Upper lobe of left lung (tissue), 6 donors: Measurements from ENCODE around the gene NYNRIN. TPM values are rescaled to one million over a fixed set of nuclear protein-coding genes. Genes with fewer than 3 reads are reported as not detected.

Experiments
- ATAC-seq, 2 donors: fragments of 200-7000 bp; cut with Tn5 transposase; one replicate each; pipeline ENCODE4 v1.9.1; 2022; ENCODE audit warnings: mild to moderate bottlenecking in 2 of 2, moderate library complexity in 2 of 2; ENCODE audit not compliant: low FRiP score in 2 of 2
- DNase-seq, 2 donors: peaks; one replicate each; pipeline ENCODE4 v3.0.0-alpha.2; 2019 to 2020
- H3K27ac ChIP-seq, 4 donors: fragments of 200-600 bp; sonication (generic); one replicate each; pipeline ENCODE4 v1.5.1; 2016 to 2019
- H3K27me3 ChIP-seq, 4 donors: fragments of 200-600 bp; sonication (generic); one replicate each; pipeline ENCODE4 v1.5.1; 2017 to 2019
- H3K36me3 ChIP-seq, 4 donors: fragments of 200-600 bp; sonication (generic); one replicate each; pipeline ENCODE4 v1.5.1; 2016 to 2019
- H3K4me1 ChIP-seq, 4 donors: fragments of 200-600 bp; sonication (generic); one replicate each; pipeline ENCODE4 v1.5.1; 2018 to 2019
- H3K4me3 ChIP-seq, 4 donors: fragments of 200-600 bp; sonication (generic); one replicate each; pipeline ENCODE4 v1.5.1; 2017 to 2019; ENCODE audit warnings: mild to moderate bottlenecking in 2 of 4, moderate library complexity in 1 of 4
- H3K9me3 ChIP-seq, 4 donors: fragments of 200-600 bp; sonication (generic); one replicate each; pipeline ENCODE4 v1.5.1; 2018 to 2019
- CTCF ChIP-seq, 6 experiments: fragments of 450-650 bp in 4 of 6; fragments of 200-600 bp in 2 of 6; sonication (generic) in 2 of 6; IDR thresholded peaks; one replicate each; pipeline ENCODE4 v1.5.1; 2016 to 2019; ENCODE audit warnings: antibody characterized with exemption in 6 of 6
- EP300 ChIP-seq, 4 donors: sonication (generic); formaldehyde crosslinking; IDR thresholded peaks; one replicate each; pipeline ENCODE4 v1.5.1; 2017; ENCODE audit warnings: antibody characterized with exemption in 4 of 4, control low read depth in 2 of 4
- POLR2A ChIP-seq, 4 donors: fragments of 450-650 bp; IDR thresholded peaks; one replicate each; pipeline ENCODE4 v1.5.1; 2016 to 2017; ENCODE audit warnings: antibody characterized with exemption in 4 of 4, mild to moderate bottlenecking in 2 of 4
- POLR2AphosphoS5 ChIP-seq, 2 donors: sonication (generic); formaldehyde crosslinking; IDR thresholded peaks; one replicate each; pipeline ENCODE4 v1.5.1; 2017; ENCODE audit warnings: antibody characterized with exemption in 2 of 2
- WGBS, 2 donors: methylation state at CpG; one replicate each; pipeline ENCODE4 v1.1.5; 2017 to 2018; 5-methylcytosine and 5-hydroxymethylcytosine counted together
- total RNA-seq, 6 donors: library from RNA; depleted of rRNA in 4 of 6; stranded (reverse); fragments of >200 nt in 4 of 6; gene quantifications; one replicate each; pipeline versions ENCODE4 v1.1.0 to v1.2.1, GENCODE V29; 2016 to 2021
- donor health status: DM: no; HTN: no; CAD: no; lungs with moderate emphysema.
- donor health status: DM: no; HTN: yes; CAD: no; lungs with severe emphysema.

The NYNRIN gene
- total RNA-seq, 6 donors from 2014 or later, result 5.5 to 18.7 (median 14.4) TPM

GRCh38 chr14:24430682-24431568, 32.1 kb downstream of the NYNRIN start:
- 9 to 44% methylated on average over 3 to 19 of the region's 19 CpGs for WGBS, 2 donors
- no peak for TF ChIP-seq EP300 (IDR thresholded peaks at IDR 0.05)
- TF ChIP-seq POLR2AphosphoS5 (IDR thresholded peaks at IDR 0.05), result peak in 1 of 2 donors; percentile 39

GRCh38 chr14:24431569-24432258, 32.9 kb downstream of the NYNRIN start:
- TF ChIP-seq POLR2AphosphoS5 (IDR thresholded peaks at IDR 0.05) (peak in 1 of 2 donors; percentile 26), POLR2A (IDR thresholded peaks at IDR 0.05) (no peak), CTCF (IDR thresholded peaks at IDR 0.05) (peak; percentile 90 to 97 (median 94)), EP300 (IDR thresholded peaks at IDR 0.05) (no peak)
- Histone ChIP-seq H3K27me3 (no peaks in the 10 kb centered on the region), H3K4me3 (peak overlapping the region in 3 of 4 donors; percentile 58 to 80 (median 59)), H3K36me3 (peaks cover 13 to 50% (median 28%) of the 10 kb centered on the region in 4 donors), H3K9me3 (no peaks in the 10 kb centered on the region), H3K27ac (peak overlapping the region; percentile 94 to 98 (median 96)), H3K4me1 (peaks cover 29 to 53% (median 36%) of the 10 kb centered on the region in 4 donors)
- WGBS, 2 donors, result 34 to 45% methylated on average over 5 to 15 of the region's 15 CpGs
- DNase-seq (peak; percentile 47 to 94), ATAC-seq (peak; percentile 86 to 89)

More at GRCh38 chr14:24430682-24431568, 32.1 kb downstream of the NYNRIN start:
- DNase-seq (peak in 1 of 2 donors; percentile 84), ATAC-seq (peak; percentile 33 to 51)
- Histone ChIP-seq H3K27me3 (no peaks in the 10 kb centered on the region), H3K4me3 (peak overlapping the region; percentile 58 to 80 (median 61)), H3K27ac (peak overlapping the region; percentile 94 to 98 (median 96)), H3K4me1 (peaks cover 28 to 52% (median 30%) of the 10 kb centered on the region in 4 donors), H3K36me3 (peaks cover 13 to 43% (median 23%) of the 10 kb centered on the region in 4 donors), H3K9me3 (no peaks in the 10 kb centered on the region)

- peak in 1 of 2 donors; percentile 74 for DNase-seq
- Histone ChIP-seq H3K27me3 (no peaks in the 10 kb centered on the region), H3K9me3 (no peaks in the 10 kb centered on the region), H3K27ac (peak overlapping the region in 3 of 4 donors; percentile 14 to 98 (median 42)), H3K4me1 (peaks cover 36 to 56% (median 44%) of the 10 kb centered on the region in 4 donors), H3K36me3 (peaks cover 19 to 56% (median 32%) of the 10 kb centered on the region in 4 donors), H3K4me3 (peak overlapping the region in 1 of 4 donors; percentile 58)
- WGBS, 2 donors, result 86 to 89% methylated on average over 10 to 23 of the region's 24 CpGs
- no peak for ATAC-seq
- TF ChIP-seq POLR2A (IDR thresholded peaks at IDR 0.05), result no peak
- TF ChIP-seq CTCF (IDR thresholded peaks at IDR 0.05), result no peak
- no peak for TF ChIP-seq EP300 (IDR thresholded peaks at IDR 0.05)
- no peak for TF ChIP-seq POLR2AphosphoS5 (IDR thresholded peaks at IDR 0.05)
Measured at GRCh38 chr14:24432259-24433131, 33.7 kb downstream of the NYNRIN start.

DNA sequence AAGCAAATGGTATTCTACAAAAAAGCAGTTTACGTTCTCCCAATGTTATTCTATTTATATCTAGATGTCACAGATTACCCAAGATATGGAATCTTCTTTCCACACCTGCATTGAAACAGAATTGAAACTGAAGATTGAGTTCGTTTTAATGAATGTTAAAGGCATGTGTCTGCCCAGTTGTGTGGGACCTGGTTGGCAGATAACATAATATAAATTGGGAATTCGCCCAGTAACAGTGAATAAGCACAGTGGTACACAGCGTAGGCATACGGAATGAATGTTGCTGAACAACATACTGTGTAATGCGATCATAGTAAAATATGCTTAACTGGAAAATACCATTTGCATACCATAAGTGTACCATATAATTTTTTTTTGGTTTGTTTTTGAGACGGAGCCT, 35.2 kb downstream of the NYNRIN start:
- Histone ChIP-seq H3K4me1 (peaks cover 48 to 65% (median 53%) of the 10 kb centered on the region in 4 donors), H3K36me3 (peaks cover 22 to 72% (median 45%) of the 10 kb centered on the region in 4 donors)

More for the DNA sequence above, 35.2 kb downstream of the NYNRIN start:
- 76 to 86% methylated on average over 7 of the region's 7 CpGs for WGBS, 2 donors
- no peak for TF ChIP-seq POLR2AphosphoS5 (IDR thresholded peaks at IDR 0.05)
- no peak for TF ChIP-seq CTCF (IDR thresholded peaks at IDR 0.05)
- no peak for TF ChIP-seq POLR2A (IDR thresholded peaks at IDR 0.05)
- no peak for TF ChIP-seq EP300 (IDR thresholded peaks at IDR 0.05)
- no peak overlapping the region for H3K27ac ChIP-seq
- no peaks in the 10 kb centered on the region for H3K27me3 ChIP-seq
- no peak overlapping the region for H3K4me3 ChIP-seq
- ATAC-seq (no peak), DNase-seq (no peak)
- H3K9me3 ChIP-seq, result no peaks in the 10 kb centered on the region
